Measurements from ENCODE around the gene LAT.
"Not testable (repeated sequence)": the region's sequence is repeated elsewhere in the genome, so short reads cannot be mapped to it uniquely, and the experiment has no call there.

Gene LAT

DNA sequence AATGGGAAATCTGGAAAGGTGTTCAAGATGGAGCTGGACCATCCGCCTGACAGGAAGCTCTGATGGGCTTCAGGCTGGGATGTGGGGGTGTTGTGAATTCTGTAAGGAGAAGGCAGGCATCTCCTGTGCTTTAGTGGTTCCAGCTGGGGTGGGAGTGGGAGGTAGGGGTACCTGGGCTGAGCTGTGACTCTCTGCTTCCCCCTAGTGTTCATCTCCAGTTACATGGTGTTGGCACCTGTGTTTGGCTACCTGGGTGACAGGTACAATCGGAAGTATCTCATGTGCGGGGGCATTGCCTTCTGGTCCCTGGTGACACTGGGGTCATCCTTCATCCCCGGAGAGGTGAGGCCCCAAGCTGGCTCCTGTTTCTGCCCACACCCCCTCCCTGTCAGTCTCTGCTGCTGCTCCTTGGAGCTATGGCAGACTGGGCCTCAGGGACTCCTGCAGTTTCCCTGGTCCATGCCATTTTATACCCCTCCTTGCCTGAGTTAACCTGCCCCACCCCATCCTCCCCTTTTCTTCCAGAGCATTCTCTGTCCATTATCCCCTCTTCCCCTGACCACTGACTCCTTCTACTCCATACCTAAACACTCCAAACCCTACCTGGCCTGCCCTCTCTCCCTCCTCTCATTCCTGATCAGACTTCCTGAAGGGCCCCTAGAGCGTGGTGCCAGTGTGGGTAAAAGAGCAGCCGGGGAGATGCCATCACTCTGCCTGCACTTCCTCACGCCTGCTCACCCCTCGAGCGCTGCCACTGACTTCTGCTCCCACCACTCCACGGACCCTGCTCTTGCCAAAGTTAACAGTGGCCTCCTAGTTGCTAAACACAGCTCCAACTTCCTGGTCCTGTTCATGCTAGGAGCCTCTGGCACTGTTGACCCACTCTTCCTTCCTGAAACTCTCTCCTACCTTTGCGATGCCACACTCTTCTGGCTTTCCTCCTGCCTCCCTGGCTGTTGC is 6.9 kb upstream of the LAT start:
- DNase-seq (ENCODE audit: low spot score), result no peak

DNA sequence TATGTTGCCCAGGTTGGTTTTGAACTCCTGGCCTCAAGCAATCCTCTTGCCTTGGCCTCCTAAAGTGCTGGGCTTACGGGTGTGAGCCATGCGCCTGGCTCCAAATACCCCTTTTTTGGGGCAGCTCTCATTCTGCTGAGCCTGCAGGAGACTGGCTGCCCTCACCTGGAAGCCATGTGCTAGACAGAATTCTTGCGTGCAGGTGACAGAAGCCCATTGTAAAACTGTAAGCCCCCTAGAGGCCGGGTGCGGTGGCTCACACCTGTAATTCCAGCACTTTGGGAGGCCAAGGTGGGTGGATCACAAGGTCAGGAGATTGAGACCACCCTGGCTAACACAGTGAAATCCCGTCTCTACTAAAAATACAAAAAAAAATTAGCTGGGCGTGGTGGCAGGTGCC is 4.5 kb upstream of the LAT start:
- DNase-seq (ENCODE audit: low spot score), result not testable (repeated sequence)

DNA sequence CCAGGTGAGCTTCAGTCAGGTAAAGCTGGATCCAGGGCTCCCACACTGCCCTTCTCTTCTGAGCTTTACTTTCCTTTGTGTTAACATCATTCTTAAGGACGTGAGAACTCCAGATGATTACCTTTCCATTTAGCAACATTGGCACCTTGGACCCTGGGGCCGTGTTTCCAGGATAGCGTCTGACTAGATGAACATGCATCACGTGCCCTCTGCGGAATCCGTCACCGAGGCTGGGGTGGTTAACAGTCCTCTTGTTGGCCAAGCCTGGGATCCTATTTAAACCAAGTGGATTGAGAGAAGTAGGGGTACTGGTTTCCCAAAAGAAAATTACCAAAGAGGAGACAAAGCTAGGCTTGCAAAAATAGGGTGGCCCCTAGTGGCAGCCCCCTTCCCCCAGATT is 3.9 kb upstream of the LAT start:
- DNase-seq (ENCODE audit: low spot score), result no peak

DNA sequence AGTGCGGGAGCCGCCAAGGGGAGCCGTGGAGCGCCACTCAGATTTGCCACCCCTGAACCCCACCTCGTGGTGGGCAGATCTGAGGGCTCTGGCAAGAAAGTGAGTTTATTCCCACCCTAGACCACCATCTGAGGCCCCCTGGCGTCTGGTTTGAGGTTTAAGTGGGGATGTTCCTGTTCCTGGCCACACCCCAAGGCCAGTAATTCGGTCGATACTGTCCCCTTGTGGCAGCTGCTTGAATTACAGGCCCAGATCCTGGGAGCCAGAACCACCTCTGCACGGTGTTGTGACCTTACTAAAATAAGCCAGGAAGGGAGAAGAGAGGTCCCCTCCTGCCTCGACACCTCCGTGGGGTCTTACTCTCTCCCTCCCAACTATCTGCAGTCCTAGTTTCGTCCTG is 3.3 kb upstream of the LAT start:
- DNase-seq (ENCODE audit: low spot score), result peak; percentile 14

GRCh38 chr16:28982418-28982817 is 2.4 kb upstream of the LAT start:
- DNase-seq (ENCODE audit: low spot score), result no peak

DNA sequence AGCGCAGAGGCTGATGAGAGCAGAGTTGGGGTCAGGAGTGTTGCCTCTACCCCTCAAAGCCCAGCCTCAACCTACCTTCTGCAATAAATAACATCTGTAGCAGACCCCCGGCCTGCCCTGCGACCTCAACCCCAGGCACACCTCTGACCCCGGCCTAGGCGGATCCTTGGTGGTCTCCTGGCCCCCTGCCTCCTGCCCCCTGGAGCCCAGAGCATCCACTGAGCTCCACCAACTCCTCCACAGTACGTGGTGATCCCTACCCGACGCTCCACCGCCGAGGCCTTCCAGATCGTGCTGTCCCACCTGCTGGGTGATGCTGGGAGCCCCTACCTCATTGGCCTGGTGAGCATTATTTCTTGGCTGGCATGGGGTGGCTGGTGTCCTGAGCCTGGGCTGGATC is 1.9 kb upstream of the LAT start:
- DNase-seq (ENCODE audit: low spot score), result no peak

DNA sequence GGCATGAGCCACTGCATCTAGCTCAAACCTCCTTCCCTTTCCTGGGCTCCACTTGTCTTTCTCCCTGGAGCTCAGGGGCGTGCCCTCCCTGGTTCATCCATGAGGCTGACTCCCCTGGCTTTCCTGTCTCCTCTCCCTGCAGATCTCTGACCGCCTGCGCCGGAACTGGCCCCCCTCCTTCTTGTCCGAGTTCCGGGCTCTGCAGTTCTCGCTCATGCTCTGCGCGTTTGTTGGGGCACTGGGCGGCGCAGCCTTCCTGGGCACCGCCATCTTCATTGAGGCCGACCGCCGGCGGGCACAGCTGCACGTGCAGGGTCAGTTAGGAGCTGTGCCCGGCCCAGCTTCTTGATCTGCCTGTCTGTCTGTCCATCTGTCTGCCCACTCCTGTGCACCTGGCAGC is 1.2 kb upstream of the LAT start:
- no peak for DNase-seq (ENCODE audit: low spot score)

DNA sequence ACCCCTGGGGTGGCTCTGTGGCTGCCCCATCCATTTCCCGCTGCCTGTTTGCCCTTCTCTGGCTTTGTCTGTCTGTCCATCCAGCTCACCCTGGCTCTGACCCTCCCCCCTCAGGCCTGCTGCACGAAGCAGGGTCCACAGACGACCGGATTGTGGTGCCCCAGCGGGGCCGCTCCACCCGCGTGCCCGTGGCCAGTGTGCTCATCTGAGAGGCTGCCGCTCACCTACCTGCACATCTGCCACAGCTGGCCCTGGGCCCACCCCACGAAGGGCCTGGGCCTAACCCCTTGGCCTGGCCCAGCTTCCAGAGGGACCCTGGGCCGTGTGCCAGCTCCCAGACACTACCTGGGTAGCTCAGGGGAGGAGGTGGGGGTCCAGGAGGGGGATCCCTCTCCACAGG is 761 bp upstream of the LAT start:
- DNase-seq (ENCODE audit: low spot score), result no peak

GRCh38 chr16:28985211-28986041 is 574 bp downstream of the LAT start:
- no peak for DNase-seq (ENCODE audit: low spot score)

GRCh38 chr16:28986046-28986445 is 1.2 kb downstream of the LAT start:
- no peak for DNase-seq (ENCODE audit: low spot score)

DNA sequence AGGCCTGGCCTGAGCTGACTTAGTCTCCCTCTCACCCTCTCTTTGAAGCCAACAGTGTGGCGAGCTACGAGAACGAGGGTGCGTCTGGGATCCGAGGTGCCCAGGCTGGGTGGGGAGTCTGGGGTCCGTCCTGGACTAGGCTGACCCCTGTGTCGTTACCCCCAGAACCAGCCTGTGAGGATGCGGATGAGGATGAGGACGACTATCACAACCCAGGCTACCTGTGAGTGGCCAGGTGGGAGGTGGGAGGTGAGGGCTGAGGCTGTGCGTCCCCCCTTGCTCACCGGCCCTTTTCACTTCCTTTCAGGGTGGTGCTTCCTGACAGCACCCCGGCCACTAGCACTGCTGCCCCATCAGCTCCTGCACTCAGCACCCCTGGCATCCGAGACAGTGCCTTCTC is 1.6 kb downstream of the LAT start:
- no peak for DNase-seq (ENCODE audit: low spot score)

- no peak for DNase-seq (ENCODE audit: low spot score)
These were observed 2.5 kb downstream of the LAT start for GRCh38 chr16:28987170-28987853.

DNA sequence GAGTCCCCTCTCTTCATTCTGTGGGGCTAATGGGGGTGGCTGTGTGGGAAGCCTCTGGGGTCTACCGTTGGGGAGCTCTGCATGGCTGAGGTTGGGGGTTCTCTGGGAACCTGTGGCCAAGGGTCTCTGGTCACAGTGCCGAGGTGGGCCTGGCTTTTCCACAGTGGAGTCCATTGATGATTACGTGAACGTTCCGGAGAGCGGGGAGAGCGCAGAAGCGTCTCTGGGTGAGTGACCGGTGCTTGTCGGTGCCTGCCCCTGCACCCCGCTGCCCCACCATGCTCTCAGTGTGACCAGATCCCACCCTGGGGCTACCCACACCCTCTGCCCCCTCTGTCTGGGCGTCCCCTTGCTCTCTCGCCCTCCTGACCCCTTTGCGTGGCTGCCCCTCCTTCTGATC is 4.5 kb downstream of the LAT start:
- DNase-seq (ENCODE audit: low spot score), result no peak

DNA sequence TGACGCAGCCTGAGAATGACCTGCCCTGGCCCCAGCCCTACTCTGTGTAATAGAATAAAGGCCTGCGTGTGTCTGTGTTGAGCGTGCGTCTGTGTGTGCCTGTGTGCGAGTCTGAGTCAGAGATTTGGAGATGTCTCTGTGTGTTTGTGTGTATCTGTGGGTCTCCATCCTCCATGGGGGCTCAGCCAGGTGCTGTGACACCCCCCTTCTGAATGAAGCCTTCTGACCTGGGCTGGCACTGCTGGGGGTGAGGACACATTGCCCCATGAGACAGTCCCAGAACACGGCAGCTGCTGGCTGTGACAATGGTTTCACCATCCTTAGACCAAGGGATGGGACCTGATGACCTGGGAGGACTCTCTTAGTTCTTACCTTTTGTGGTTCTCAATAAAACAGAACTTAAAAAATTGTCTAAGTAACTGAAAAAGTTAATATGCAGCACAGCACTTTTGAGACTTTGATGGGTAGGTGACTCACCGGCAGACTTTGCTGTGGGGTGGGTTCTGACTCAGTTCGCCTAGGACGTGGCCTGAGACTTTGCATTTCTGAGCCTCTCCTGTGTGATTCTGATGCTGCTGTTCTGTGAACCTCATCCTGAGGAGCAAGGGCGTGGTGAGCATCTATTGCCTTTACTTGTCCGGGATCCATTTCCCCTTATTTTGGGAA is 5.7 kb downstream of the LAT start:
- no peak for DNase-seq (ENCODE audit: low spot score)

GRCh38 chr16:28991687-28992086 is 6.8 kb downstream of the LAT start:
- no peak for DNase-seq (ENCODE audit: low spot score)

DNA sequence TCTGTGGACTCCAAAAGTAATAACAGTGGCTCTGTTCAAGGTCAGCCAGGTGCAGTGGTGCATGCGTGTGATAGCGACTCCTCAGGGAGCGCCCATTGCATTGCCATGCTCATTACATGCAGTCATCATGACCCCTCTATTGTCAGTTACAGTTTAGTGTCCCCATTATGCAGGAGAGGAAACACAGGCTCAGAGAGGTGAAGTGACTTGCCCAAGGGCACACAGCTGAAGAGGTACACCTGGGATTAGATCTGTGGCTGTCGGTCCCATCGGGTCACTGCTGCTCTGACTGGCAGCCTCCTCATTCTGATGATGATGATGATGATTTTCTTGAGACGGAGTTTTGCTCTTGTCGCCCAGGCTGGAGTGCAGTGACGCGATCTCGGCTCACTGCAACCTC is 7.6 kb downstream of the LAT start:
- DNase-seq (ENCODE audit: low spot score), result no peak

DNA sequence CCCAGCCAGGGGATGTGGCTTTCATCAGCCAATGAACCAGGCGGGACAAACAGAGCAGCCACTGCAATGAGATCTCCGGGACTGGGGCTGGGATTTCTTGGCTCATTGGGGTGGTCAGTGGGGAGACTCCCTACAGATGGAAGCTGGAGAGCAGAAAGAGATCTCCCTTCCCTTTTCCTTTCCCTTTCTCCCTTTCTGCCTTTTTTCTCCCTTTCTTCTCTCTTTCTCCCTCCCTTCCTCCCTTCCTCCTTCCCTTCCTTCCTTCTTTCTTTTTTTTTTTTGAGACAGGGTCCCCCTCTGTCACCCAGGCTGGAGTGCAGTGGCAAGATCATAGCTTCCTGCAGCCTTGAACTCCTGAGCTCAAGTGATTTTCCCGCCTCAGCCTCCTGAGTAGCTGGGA is 14.0 kb downstream of the LAT start:
- DNase-seq (ENCODE audit: low spot score), result no peak

DNA sequence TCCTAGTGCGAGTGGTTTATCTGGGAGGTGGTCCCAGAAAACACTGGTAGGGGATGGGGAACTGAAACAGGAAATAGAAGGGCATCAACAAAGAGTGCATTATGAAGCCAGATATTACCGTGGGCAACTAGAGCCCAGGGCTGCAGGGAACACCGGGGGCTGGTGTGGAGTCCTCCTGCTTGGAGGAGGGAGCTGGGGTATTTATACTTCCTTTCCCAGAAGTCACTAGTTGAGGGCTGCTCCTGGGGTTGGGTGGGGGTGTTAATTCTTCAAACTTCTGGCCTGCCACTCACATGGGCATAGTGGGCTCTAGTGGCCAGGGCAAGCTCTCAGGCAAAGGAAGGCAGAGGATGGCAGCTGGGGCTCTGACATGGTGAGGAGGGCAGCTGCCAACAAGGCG is 14.7 kb downstream of the LAT start:
- no peak for DNase-seq (ENCODE audit: low spot score)

DNA sequence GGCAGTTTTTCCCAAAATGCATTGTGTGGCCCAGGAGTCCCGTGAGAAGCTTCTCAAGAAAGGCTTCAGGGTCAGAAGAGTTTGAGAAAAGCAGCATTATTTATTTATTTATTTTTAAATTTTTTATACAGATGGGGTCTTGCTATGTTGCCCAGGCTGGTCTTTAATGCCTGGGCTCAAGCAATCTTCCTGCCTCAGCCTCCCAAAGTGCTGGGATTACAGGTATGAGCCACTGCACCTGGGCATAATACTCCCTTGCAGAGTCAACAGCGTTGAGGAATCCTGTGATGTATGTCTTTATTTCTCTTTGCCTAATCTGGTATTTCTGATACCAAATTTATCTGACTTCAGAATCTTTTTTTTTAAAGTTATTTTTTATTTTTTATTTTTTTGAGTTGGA is 15.2 kb downstream of the LAT start:
- no peak for DNase-seq (ENCODE audit: low spot score)

- not testable (repeated sequence) for DNase-seq (ENCODE audit: low spot score)
These were observed 19.8 kb downstream of the LAT start for GRCh38 chr16:29004496-29005139.

All from RKO (cell line).